Neural cell (in vitro differentiated cells): Measurements from ENCODE around the gene UGT1A4.
"Not testable (repeated sequence)": the region's sequence is repeated elsewhere in the genome, so short reads cannot be mapped to it uniquely, and the experiment has no call there.

Experiments used
- CTCF ChIP-seq: fragments of 450-650 bp; IDR thresholded peaks from 2 replicates; pipeline ENCODE4 v1.5.1; 2014; ENCODE audit warnings: antibody characterized with exemption, mild to moderate bottlenecking, moderate library complexity; ENCODE audit not compliant: poor library complexity, severe bottlenecking
- EP300 ChIP-seq: fragments of 450-650 bp; conservative IDR thresholded peaks from 2 replicates; pipeline ENCODE4 v1.6.1; 2014; ENCODE audit warnings: antibody characterized with exemption, mild to moderate bottlenecking, moderate library complexity; ENCODE audit not compliant: poor library complexity, severe bottlenecking
- EZH2 ChIP-seq: fragments of 200-600, 300-800 bp; shearing (Covaris generic), sonication (generic); IDR thresholded peaks from 2 replicates; pipeline ENCODE4 v1.6.1; 2014; ENCODE audit warnings: antibody characterized with exemption, low read length, borderline replicate concordance, mild to moderate bottlenecking; ENCODE audit not compliant: insufficient read depth, poor library complexity, severe bottlenecking
- MXI1 ChIP-seq: fragments of 450-650 bp; conservative IDR thresholded peaks from 2 replicates; pipeline ENCODE4 v1.6.1; 2014; ENCODE audit warnings: antibody characterized with exemption, mild to moderate bottlenecking; ENCODE audit not compliant: poor library complexity, severe bottlenecking
- POLR2AphosphoS5 ChIP-seq: IDR thresholded peaks from 2 replicates; pipeline ENCODE4 v1.6.1; 2012
- REST ChIP-seq: IDR thresholded peaks from 2 replicates; pipeline ENCODE4 v1.6.1; 2012; ENCODE audit warnings: borderline replicate concordance
- SMC3 ChIP-seq: fragments of 450-650 bp; conservative IDR thresholded peaks from 2 replicates; pipeline ENCODE4 v1.6.1; 2014; ENCODE audit warnings: antibody characterized with exemption, mild to moderate bottlenecking, moderate library complexity; ENCODE audit not compliant: poor library complexity
- TAF1 ChIP-seq: IDR thresholded peaks from 2 replicates; pipeline ENCODE4 v1.6.1; 2012; ENCODE audit warnings: low read depth

- TF ChIP-seq CTCF, MXI1, POLR2AphosphoS5, EZH2, SMC3, REST, EP300, TAF1: not testable (repeated sequence)
These were observed 18.5 kb downstream of the UGT1A4 start for GRCh38 chr2:233736868-233737653.
